ENCODE results near the gene GIPC2. TPM values are rescaled to one million over a fixed set of nuclear protein-coding genes. Genes with fewer than 3 reads are reported as not detected.

The GIPC2 gene
- total and polyA plus RNA-seq, 9 of the 15 experiments (the other 6 are each of a cell fraction or from before 2014, with no cell fraction given) = 0.01 to 0.05 (median 0.04) TPM; not detected in 3

GRCh38 chr1:78003882-78004718, 41.7 kb upstream of the GIPC2 start (continued):
- TF ChIP-seq E4F1 (CRISPR knock-in tag; IDR thresholded peaks at IDR 0.05; ENCODE audit: borderline replicate concordance) = peak; percentile 93
- TF ChIP-seq ZNF583 (CRISPR knock-in tag; IDR thresholded peaks at IDR 0.05) = peak; percentile 93
- no peak for TF ChIP-seq CC2D1A (IDR thresholded peaks at IDR 0.05)
- no peak for TF ChIP-seq CUX1 (CRISPR knock-in tag; IDR thresholded peaks at IDR 0.05)
- peak; percentile 100 for TF ChIP-seq PML (IDR thresholded peaks at IDR 0.05; ENCODE audit: low read length)
- no peak for TF ChIP-seq KLF1 (tag; IDR thresholded peaks at IDR 0.05)
- TF ChIP-seq ZNF24 (IDR thresholded peaks at IDR 0.05) = no peak
- peak; percentile 75; the same call in 1 of the 2 replicates for TF ChIP-seq STAT5A (IDR thresholded peaks at IDR 0.05; ENCODE audit: borderline replicate concordance, low read length)
- no peak for TF ChIP-seq SMARCE1 (IDR thresholded peaks at IDR 0.05)
- peak; percentile 100 for TF ChIP-seq ZNF717 (CRISPR knock-in tag; IDR thresholded peaks at IDR 0.05)
- 0 out of 2 replicates have a peak, but pooled peaks have one; percentile 21 for TF ChIP-seq MYNN (IDR thresholded peaks at IDR 0.05)
- no peak for TF ChIP-seq MYNN (CRISPR knock-in tag; IDR thresholded peaks at IDR 0.05)
- TF ChIP-seq BRD9 (IDR thresholded peaks at IDR 0.05; ENCODE audit: low read depth, partially characterized antibody) = peak; percentile 62
- peak; percentile 100 for TF ChIP-seq CHCHD3 (CRISPR knock-in tag; IDR thresholded peaks at IDR 0.05)
- TF ChIP-seq ETV1 (tag; conservative IDR thresholded peaks at IDR 0.05; ENCODE audit: low read depth) = no peak
- TF ChIP-seq MXI1 (IDR thresholded peaks at IDR 0.05; ENCODE audit: low read depth, low read length) = peak; percentile 97
- TF ChIP-seq ZNF239 (CRISPR knock-in tag; IDR thresholded peaks at IDR 0.05) = peak; percentile 76
- peak; percentile 99 for TF ChIP-seq ZNF57 (CRISPR knock-in tag; IDR thresholded peaks at IDR 0.05)
- 0 out of 2 replicates have a peak, but pooled peaks have one; percentile 56 for TF ChIP-seq CHD2 (IDR thresholded peaks at IDR 0.05; ENCODE audit: low read depth, low read length)

Data from K562 (cell line).